Loucy (cell line): ENCODE measurements around the gene PITX2.

Experiments used
- H2AFZ ChIP-seq: fragments of 200-600 bp; sonication (generic); 2 replicates; pipeline ENCODE4 v1.6.0; 2016; ENCODE audit warnings: antibody characterized with exemption, mild to moderate bottlenecking, low read length, moderate library complexity
- H3F3A ChIP-seq: fragments of 200-600 bp; 2 replicates; pipeline ENCODE4 v1.6.0; 2016; ENCODE audit warnings: antibody characterized with exemption, low read depth, mild to moderate bottlenecking
- H3K27me3 ChIP-seq: fragments of 200-600 bp; sonication (generic); 2 replicates; pipeline ENCODE4 v1.6.1; 2014; ENCODE audit warnings: low read length, mild to moderate bottlenecking; ENCODE audit not compliant: insufficient read depth, poor library complexity, severe bottlenecking
- H3K36me3 ChIP-seq: fragments of 200-600 bp; sonication (generic); 2 replicates; pipeline ENCODE4 v1.6.1; 2016; ENCODE audit warnings: low read length; ENCODE audit not compliant: insufficient read depth
- H3K4me1 ChIP-seq: fragments of 200-600 bp; sonication (generic); 2 replicates; pipeline ENCODE4 v1.5.1; 2014; ENCODE audit warnings: low read length, mild to moderate bottlenecking; ENCODE audit not compliant: insufficient read depth, poor library complexity, severe bottlenecking
- H3K4me2 ChIP-seq: fragments of 200-600 bp; sonication (generic); 2 replicates; pipeline ENCODE4 v1.6.0; 2014; ENCODE audit warnings: antibody characterized with exemption, low read length, low read depth, mild to moderate bottlenecking; ENCODE audit not compliant: poor library complexity, severe bottlenecking
- H3K4me3 ChIP-seq: fragments of 200-600 bp; sonication (generic); 2 replicates; pipeline ENCODE4 v1.5.1; 2014; ENCODE audit warnings: low read length, mild to moderate bottlenecking, mixed read lengths; ENCODE audit not compliant: poor library complexity, severe bottlenecking
- H3K79me2 ChIP-seq: fragments of 200-600 bp; sonication (generic); 2 replicates; pipeline ENCODE4 v1.6.1; 2014; ENCODE audit warnings: low read length; ENCODE audit not compliant: insufficient read depth
- H3K9ac ChIP-seq: fragments of 200-600 bp; sonication (generic); 2 replicates; pipeline ENCODE4 v1.6.0; 2014; ENCODE audit warnings: mild to moderate bottlenecking, low read depth, low read length, moderate library complexity; ENCODE audit not compliant: poor library complexity, severe bottlenecking
- H3K9me2 ChIP-seq: fragments of 200-600 bp; sonication (generic); replicated peaks from 2 replicates; pipeline ENCODE4 v1.6.1; 2016; ENCODE audit warnings: low read depth, low read length, mixed read lengths
- H3K9me3 ChIP-seq: fragments of 200-600 bp; sonication (generic); 2 replicates; pipeline ENCODE4 v1.6.1; 2014; ENCODE audit warnings: mild to moderate bottlenecking, antibody characterized with exemption, low read length, low read depth; ENCODE audit not compliant: insufficient read depth
- H4K20me1 ChIP-seq: fragments of 200-600 bp; sonication (generic); 2 replicates; pipeline ENCODE4 v1.6.0; 2014; ENCODE audit warnings: antibody characterized with exemption, low read length, mild to moderate bottlenecking; ENCODE audit not compliant: insufficient read depth, poor library complexity, severe bottlenecking
- EZH2phosphoT487 ChIP-seq: fragments of 200-600 bp; IDR thresholded peaks from 2 replicates; pipeline ENCODE4 v1.6.1; 2018; ENCODE audit warnings: antibody characterized with exemption, mild to moderate bottlenecking, moderate library complexity, borderline replicate concordance
- TF ChIP-seq, protein P1 (sequence below): fragments of 200-600 bp; sonication (generic); conservative IDR thresholded peaks from 2 replicates; pipeline ENCODE4 v1.5.1; 2014; ENCODE audit warnings: mild to moderate bottlenecking, antibody characterized with exemption, low read length

Gene PITX2

DNA sequence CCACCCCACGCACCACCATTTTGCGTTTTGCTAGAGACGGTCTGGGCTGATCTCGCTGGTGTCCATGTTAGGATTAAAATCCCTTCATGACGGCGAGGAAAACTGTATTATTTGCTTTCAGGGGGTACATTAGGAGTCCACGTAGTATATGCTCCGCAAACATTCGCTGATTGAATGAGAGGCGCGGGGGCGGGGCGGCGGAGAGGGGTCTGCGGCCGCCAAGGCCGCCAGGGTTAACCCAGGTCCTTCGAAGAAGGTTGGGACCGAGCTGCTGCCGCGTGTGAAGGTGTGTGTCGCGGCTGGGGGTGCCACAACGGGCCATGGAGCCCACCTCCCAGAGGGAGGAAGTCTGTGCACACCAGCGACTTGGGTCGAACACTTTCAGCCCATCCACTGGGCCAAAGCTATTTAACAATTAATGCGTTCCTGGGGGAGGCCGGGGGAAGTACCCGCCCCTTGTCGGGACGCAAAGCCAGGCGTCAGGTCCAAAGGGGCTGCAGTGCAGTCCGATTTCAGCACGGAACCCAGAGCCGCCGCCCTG lies 6.4 kb upstream of the PITX2 start:
- no peaks in the 10 kb centered on the region for H3K27me3 ChIP-seq
- H3K9me3 ChIP-seq, result no peaks in the 10 kb centered on the region
- no peaks in the 10 kb centered on the region for H3K9me2 ChIP-seq
- no peak overlapping the region for H3K4me2 ChIP-seq
- H3F3A ChIP-seq, result no peaks in the 10 kb centered on the region
- no peaks in the 10 kb centered on the region for H3K4me1 ChIP-seq
- no peak overlapping the region for H3K4me3 ChIP-seq
- TF ChIP-seq EZH2phosphoT487, result no peak
- TF ChIP-seq, protein P1, sequence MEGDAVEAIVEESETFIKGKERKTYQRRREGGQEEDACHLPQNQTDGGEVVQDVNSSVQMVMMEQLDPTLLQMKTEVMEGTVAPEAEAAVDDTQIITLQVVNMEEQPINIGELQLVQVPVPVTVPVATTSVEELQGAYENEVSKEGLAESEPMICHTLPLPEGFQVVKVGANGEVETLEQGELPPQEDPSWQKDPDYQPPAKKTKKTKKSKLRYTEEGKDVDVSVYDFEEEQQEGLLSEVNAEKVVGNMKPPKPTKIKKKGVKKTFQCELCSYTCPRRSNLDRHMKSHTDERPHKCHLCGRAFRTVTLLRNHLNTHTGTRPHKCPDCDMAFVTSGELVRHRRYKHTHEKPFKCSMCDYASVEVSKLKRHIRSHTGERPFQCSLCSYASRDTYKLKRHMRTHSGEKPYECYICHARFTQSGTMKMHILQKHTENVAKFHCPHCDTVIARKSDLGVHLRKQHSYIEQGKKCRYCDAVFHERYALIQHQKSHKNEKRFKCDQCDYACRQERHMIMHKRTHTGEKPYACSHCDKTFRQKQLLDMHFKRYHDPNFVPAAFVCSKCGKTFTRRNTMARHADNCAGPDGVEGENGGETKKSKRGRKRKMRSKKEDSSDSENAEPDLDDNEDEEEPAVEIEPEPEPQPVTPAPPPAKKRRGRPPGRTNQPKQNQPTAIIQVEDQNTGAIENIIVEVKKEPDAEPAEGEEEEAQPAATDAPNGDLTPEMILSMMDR, result no peak
- no peak overlapping the region for H3K9ac ChIP-seq
- H3K36me3 ChIP-seq, result no peaks in the 10 kb centered on the region
- no peaks in the 10 kb centered on the region for H3K79me2 ChIP-seq
- no peak overlapping the region for H2AFZ ChIP-seq
- H4K20me1 ChIP-seq, result no peaks in the 10 kb centered on the region

DNA sequence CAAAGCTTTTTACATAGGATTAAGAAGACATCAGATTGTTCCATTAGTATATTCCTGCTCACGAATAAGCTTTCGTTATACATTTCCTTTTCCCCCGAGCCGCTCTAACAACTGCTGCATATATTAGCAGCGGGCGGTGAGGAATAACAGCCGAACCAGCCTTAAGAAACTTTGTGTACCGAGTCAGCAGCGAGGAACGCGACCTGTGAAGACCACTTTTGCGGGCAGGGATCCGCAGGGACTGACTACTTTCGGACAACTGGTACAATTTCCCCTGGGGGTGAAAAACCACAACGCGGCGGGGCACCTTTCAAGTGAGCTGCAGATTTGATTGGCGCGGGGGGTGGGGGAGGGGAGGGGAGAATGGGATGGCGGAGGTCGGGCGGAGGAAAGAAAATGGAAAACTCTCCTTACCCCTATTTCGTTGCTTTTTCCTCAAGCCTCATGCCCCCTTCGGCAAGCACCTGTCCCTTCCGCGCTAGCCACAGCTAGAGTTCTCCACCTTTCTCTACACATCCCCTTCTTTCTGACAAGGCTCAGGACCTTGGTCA lies 5.9 kb upstream of the PITX2 start:
- H3K79me2 ChIP-seq, result no peaks in the 10 kb centered on the region
- TF ChIP-seq EZH2phosphoT487, result no peak
- TF ChIP-seq, protein P1, result no peak
- H3K9me2 ChIP-seq, result no peaks in the 10 kb centered on the region
- H3K9me3 ChIP-seq, result no peaks in the 10 kb centered on the region
- H3K4me3 ChIP-seq, result no peak overlapping the region
- H3K9ac ChIP-seq, result no peak overlapping the region
- H4K20me1 ChIP-seq, result no peaks in the 10 kb centered on the region
- H3K4me1 ChIP-seq, result no peaks in the 10 kb centered on the region
- H3K4me2 ChIP-seq, result no peak overlapping the region
- H3K27me3 ChIP-seq, result no peaks in the 10 kb centered on the region
- H2AFZ ChIP-seq, result no peak overlapping the region
- H3F3A ChIP-seq, result no peaks in the 10 kb centered on the region
- H3K36me3 ChIP-seq, result no peaks in the 10 kb centered on the region

DNA sequence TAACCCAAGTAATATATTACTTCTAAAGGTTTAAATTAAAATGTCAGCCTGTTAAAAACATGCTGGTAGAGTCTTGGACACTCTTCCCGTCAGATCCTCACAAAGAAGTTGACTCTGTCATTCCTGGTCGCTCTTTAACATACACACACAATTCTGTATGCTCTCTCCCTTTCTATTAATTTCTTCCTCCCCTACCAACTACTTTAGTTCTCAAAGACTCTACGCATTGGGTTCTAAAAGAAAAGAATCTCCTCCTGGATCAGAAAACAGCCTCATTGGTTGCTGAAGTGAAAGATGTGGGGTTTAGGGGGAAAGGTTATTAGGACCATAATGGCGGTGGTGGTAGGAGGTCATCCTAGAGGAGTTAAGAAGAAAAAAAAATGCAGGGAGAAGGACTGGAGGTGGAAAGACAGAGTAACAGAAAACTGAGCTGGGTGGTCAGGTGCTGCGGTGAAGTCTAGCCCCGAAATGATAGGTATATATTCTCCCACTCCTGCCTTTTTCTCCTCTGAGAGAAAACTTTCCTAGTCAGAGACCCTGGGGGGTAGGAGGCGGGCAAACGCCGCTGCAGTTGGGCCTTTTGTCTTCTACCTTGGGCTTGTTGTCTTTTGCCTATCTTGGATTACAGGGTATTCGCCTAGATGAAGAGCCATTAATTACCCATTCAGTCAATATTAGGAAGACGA lies 5.2 kb upstream of the PITX2 start:
- no peaks in the 10 kb centered on the region for H3K79me2 ChIP-seq
- no peak for TF ChIP-seq EZH2phosphoT487
- TF ChIP-seq, protein P1, result no peak
- no peak overlapping the region for H3K4me3 ChIP-seq
- no peaks in the 10 kb centered on the region for H3K4me1 ChIP-seq
- no peaks in the 10 kb centered on the region for H3K27me3 ChIP-seq
- H3K36me3 ChIP-seq, result no peaks in the 10 kb centered on the region
- no peaks in the 10 kb centered on the region for H3K9me2 ChIP-seq
- H2AFZ ChIP-seq, result no peak overlapping the region
- H3K4me2 ChIP-seq, result no peak overlapping the region
- H3K9me3 ChIP-seq, result no peaks in the 10 kb centered on the region
- H3K9ac ChIP-seq, result no peak overlapping the region
- H3F3A ChIP-seq, result no peaks in the 10 kb centered on the region
- H4K20me1 ChIP-seq, result no peaks in the 10 kb centered on the region
